ES-I3 (cell line): ENCODE measurements around the gene IFNG-AS1.

Experiments
- H3K36me3 ChIP-seq: 2 replicates; pipeline ENCODE4 v1.6.1; 2013; ENCODE audit warnings: mild to moderate bottlenecking, low read length, control low read depth, moderate library complexity; ENCODE audit not compliant: insufficient read depth
- H3K4me1 ChIP-seq: 2 replicates; pipeline ENCODE4 v1.6.1; 2013; ENCODE audit warnings: mild to moderate bottlenecking, control low read depth, low read length; ENCODE audit not compliant: insufficient read depth
- H3K9ac ChIP-seq: 2 replicates; pipeline ENCODE4 v1.6.1; 2013; ENCODE audit warnings: low read depth, mild to moderate bottlenecking, low read length, moderate library complexity
- H3K9me3 ChIP-seq: 2 replicates; pipeline ENCODE4 v1.6.1; 2013; ENCODE audit warnings: mild to moderate bottlenecking, low read length, moderate library complexity; ENCODE audit not compliant: control insufficient read depth, insufficient read depth

The IFNG-AS1 gene

GRCh38 chr12:67989184-67989920, at the start of gene IFNG-AS1:
Gene IFNG-AS1, plus strand, starts transcription at chr12:67989447.
- Histone ChIP-seq H3K9me3 (no peaks in the 10 kb centered on the region), H3K4me1 (no peaks in the 10 kb centered on the region), H3K9ac (no peak within 1 kb of the TSS), H3K36me3 (no peaks in the 10 kb centered on the region)

GRCh38 chr12:67939611-67940010, 49.6 kb upstream of the IFNG-AS1 start:
- H3K36me3 ChIP-seq = no peaks in the 10 kb centered on the region
- H3K9ac ChIP-seq = no peak overlapping the region
- peaks cover 9% of the 10 kb centered on the region; the same call in 1 of the 2 replicates for H3K4me1 ChIP-seq
- H3K9me3 ChIP-seq = no peaks in the 10 kb centered on the region

- no peak overlapping the region for H3K9ac ChIP-seq
- H3K4me1 ChIP-seq = peaks cover 9% of the 10 kb centered on the region; the same call in 1 of the 2 replicates
- no peaks in the 10 kb centered on the region for H3K36me3 ChIP-seq
- H3K9me3 ChIP-seq = no peaks in the 10 kb centered on the region
Measured at GRCh38 chr12:67940780-67941243, 48.4 kb upstream of the IFNG-AS1 start.

GRCh38 chr12:67942724-67943123, 46.5 kb upstream of the IFNG-AS1 start:
- Histone ChIP-seq H3K9ac (no peak overlapping the region), H3K9me3 (no peaks in the 10 kb centered on the region), H3K36me3 (no peaks in the 10 kb centered on the region), H3K4me1 (peaks cover 9% of the 10 kb centered on the region; the same call in 1 of the 2 replicates)

- no peaks in the 10 kb centered on the region for H3K36me3 ChIP-seq
- H3K4me1 ChIP-seq = peaks cover 9% of the 10 kb centered on the region; the same call in 1 of the 2 replicates
- H3K9me3 ChIP-seq = no peaks in the 10 kb centered on the region
- no peak overlapping the region for H3K9ac ChIP-seq
Measured at GRCh38 chr12:67943141-67943892, 45.9 kb upstream of the IFNG-AS1 start.

GRCh38 chr12:67944093-67944492, 45.2 kb upstream of the IFNG-AS1 start:
- no peak overlapping the region for H3K9ac ChIP-seq
- H3K36me3 ChIP-seq = no peaks in the 10 kb centered on the region
- no peaks in the 10 kb centered on the region for H3K9me3 ChIP-seq
- H3K4me1 ChIP-seq = peaks cover 9% of the 10 kb centered on the region; the same call in 1 of the 2 replicates

GRCh38 chr12:67952787-67953186, 36.5 kb upstream of the IFNG-AS1 start:
- Histone ChIP-seq H3K36me3 (no peaks in the 10 kb centered on the region), H3K9ac (no peak overlapping the region), H3K4me1 (no peaks in the 10 kb centered on the region), H3K9me3 (no peaks in the 10 kb centered on the region)

GRCh38 chr12:67957383-67957782, 31.9 kb upstream of the IFNG-AS1 start:
- Histone ChIP-seq H3K9me3 (no peaks in the 10 kb centered on the region), H3K36me3 (no peaks in the 10 kb centered on the region), H3K4me1 (no peaks in the 10 kb centered on the region), H3K9ac (no peak overlapping the region)

- no peak overlapping the region for H3K9ac ChIP-seq
Measured at GRCh38 chr12:67958187-67958586, 31.1 kb upstream of the IFNG-AS1 start.

GRCh38 chr12:67964456-67964855, 24.8 kb upstream of the IFNG-AS1 start:
- H3K9ac ChIP-seq = no peak overlapping the region

More at GRCh38 chr12:67958187-67958586, 31.1 kb upstream of the IFNG-AS1 start:
- Histone ChIP-seq H3K36me3 (no peaks in the 10 kb centered on the region), H3K4me1 (no peaks in the 10 kb centered on the region), H3K9me3 (no peaks in the 10 kb centered on the region)

GRCh38 chr12:67966560-67966959, 22.7 kb upstream of the IFNG-AS1 start:
- Histone ChIP-seq H3K9ac (no peak overlapping the region), H3K36me3 (no peaks in the 10 kb centered on the region)

More at GRCh38 chr12:67964456-67964855, 24.8 kb upstream of the IFNG-AS1 start:
- no peaks in the 10 kb centered on the region for H3K36me3 ChIP-seq
- H3K9me3 ChIP-seq = no peaks in the 10 kb centered on the region
- no peaks in the 10 kb centered on the region for H3K4me1 ChIP-seq

GRCh38 chr12:67968321-67968720, 20.9 kb upstream of the IFNG-AS1 start:
- Histone ChIP-seq H3K9ac (no peak overlapping the region), H3K4me1 (no peaks in the 10 kb centered on the region), H3K36me3 (no peaks in the 10 kb centered on the region), H3K9me3 (no peaks in the 10 kb centered on the region)

More at GRCh38 chr12:67966560-67966959, 22.7 kb upstream of the IFNG-AS1 start:
- Histone ChIP-seq H3K4me1 (no peaks in the 10 kb centered on the region), H3K9me3 (no peaks in the 10 kb centered on the region)

- Histone ChIP-seq H3K9me3 (no peaks in the 10 kb centered on the region), H3K4me1 (no peaks in the 10 kb centered on the region), H3K9ac (no peak overlapping the region), H3K36me3 (no peaks in the 10 kb centered on the region)
Measured at GRCh38 chr12:67968725-67969124, 20.5 kb upstream of the IFNG-AS1 start.

- H3K9ac ChIP-seq = no peak overlapping the region
- no peaks in the 10 kb centered on the region for H3K9me3 ChIP-seq
- H3K4me1 ChIP-seq = no peaks in the 10 kb centered on the region
- no peaks in the 10 kb centered on the region for H3K36me3 ChIP-seq
Measured at GRCh38 chr12:67969134-67969802, 20.0 kb upstream of the IFNG-AS1 start.
